HUES64 (cell line): ENCODE data around the gene ELMOD3.
"Not testable (repeated sequence)": the region's sequence is repeated elsewhere in the genome, so short reads cannot be mapped to it uniquely, and the experiment has no call there.

Source experiments
- H3K27ac ChIP-seq: 2 replicates; pipeline ENCODE4 v1.7.0; 2013; ENCODE audit warnings: low read depth, low read length, inconsistent platforms
- H3K27me3 ChIP-seq: 2 replicates; pipeline ENCODE4 v1.6.1; 2013; ENCODE audit warnings: mild to moderate bottlenecking, low read length; ENCODE audit not compliant: insufficient read depth
- H3K36me3 ChIP-seq: 2 replicates; pipeline ENCODE4 v1.6.1; 2013; ENCODE audit warnings: mild to moderate bottlenecking, low read length; ENCODE audit not compliant: insufficient read depth
- H3K4me1 ChIP-seq: 2 replicates; pipeline ENCODE4 v1.6.1; 2013; ENCODE audit warnings: mild to moderate bottlenecking, low read length, moderate library complexity; ENCODE audit not compliant: insufficient read depth
- H3K4me3 ChIP-seq: 2 replicates; pipeline ENCODE4 v1.5.1; 2013; ENCODE audit warnings: mild to moderate bottlenecking, low read length, moderate library complexity
- H3K9ac ChIP-seq: 2 replicates; pipeline ENCODE4 v1.6.1; 2013; ENCODE audit warnings: mild to moderate bottlenecking, low read depth, low read length
- H3K9me3 ChIP-seq: 2 replicates; pipeline ENCODE4 v1.6.1; 2013; ENCODE audit warnings: low read depth, low read length; ENCODE audit not compliant: insufficient read depth
- WGBS: fragments of 150-250, 120-280 bp; methylation state at CpG from one replicate; pipeline ENCODE4 v1.1.7; 2013; ENCODE audit warnings: missing lambda C conversion rate; 5-methylcytosine and 5-hydroxymethylcytosine counted together

Gene ELMOD3

DNA sequence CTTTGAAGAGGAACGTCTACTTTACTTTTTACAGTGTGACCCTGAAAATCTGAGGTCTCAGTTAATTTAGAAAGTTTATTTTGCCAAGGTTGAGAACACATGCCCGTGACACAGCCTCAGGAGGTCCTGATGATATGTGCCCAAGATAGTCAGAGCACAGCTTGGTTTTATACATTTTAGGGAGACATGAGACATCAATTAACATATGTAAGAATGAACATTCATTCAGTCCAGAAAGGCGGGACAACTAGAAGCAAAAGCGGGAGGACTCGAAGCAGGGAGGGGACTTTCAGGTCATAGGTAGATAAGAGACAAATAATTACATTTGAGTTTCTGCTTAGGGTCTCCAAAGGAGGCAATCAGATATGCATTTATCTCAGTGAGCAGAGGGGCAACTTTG is 23.7 kb downstream of the ELMOD3 start:
- Histone ChIP-seq H3K36me3 (peaks cover 16% of the 10 kb centered on the region), H3K4me3 (no peak overlapping the region), H3K27me3 (no peaks in the 10 kb centered on the region), H3K27ac (no peak overlapping the region), H3K9me3 (peaks cover 17% of the 10 kb centered on the region), H3K4me1 (no peaks in the 10 kb centered on the region), H3K9ac (no peak overlapping the region)
- 98% methylated on average over 5 of the region's 5 CpGs for WGBS

DNA sequence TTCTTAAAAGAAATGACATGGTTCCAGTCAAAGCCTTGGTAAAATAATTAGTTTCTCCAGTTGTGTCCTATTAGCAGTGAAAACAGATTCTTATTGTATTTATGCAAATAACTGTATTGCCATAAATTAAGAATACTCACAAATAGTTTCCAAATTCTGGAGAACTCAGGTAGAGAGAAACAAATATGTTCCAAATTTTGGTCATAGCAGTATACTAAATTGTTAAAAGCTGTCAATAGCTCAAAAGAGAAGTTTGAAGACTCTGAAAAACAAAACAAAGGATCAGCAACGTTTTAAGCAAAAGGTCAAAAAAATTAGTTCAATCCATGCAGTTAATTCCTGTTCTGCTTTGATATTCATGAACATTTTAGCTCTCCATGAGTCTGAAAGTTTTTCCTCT is 25.5 kb downstream of the ELMOD3 start:
- Histone ChIP-seq H3K27me3 (no peaks in the 10 kb centered on the region), H3K9ac (no peak overlapping the region), H3K4me1 (no peaks in the 10 kb centered on the region), H3K9me3 (peaks cover 17% of the 10 kb centered on the region), H3K27ac (no peak overlapping the region), H3K36me3 (peaks cover 16% of the 10 kb centered on the region), H3K4me3 (no peak overlapping the region)
- WGBS = 88% methylated on average over 1 of the region's 1 CpG

DNA sequence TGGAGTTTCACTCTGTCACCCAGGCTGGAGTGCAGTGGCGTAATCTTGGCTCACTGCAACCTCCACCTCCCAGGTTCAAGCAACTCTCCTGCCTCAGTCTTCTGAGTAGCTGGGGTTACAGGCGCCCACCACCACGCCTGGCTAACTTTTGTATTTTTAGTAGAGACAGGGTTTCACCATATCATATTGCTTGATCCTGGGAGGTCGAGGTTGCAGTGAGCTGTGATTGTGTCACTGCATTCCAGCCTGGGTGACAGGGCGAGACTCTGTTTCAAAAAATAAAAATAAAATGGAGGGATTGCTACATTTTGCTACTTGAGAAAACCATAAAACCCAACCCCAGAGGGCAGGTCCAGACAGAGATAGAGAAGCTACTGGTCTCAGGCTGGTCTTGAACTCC is 28.6 kb downstream of the ELMOD3 start:
- H3K9me3 ChIP-seq = peaks cover 17% of the 10 kb centered on the region
- H3K36me3 ChIP-seq = peaks cover 19% of the 10 kb centered on the region
- H3K27ac ChIP-seq, H3K27me3 ChIP-seq, H3K9ac ChIP-seq, H3K4me3 ChIP-seq, H3K4me1 ChIP-seq: not testable (repeated sequence)
- WGBS = 94% methylated on average over 5 of the region's 5 CpGs

GRCh38 chr2:85383850-85384249 is 29.3 kb downstream of the ELMOD3 start:
- H3K9ac ChIP-seq = no peak overlapping the region
- WGBS = 69% methylated on average over 4 of the region's 4 CpGs
- H3K4me3 ChIP-seq = no peak overlapping the region
- peaks cover 4% of the 10 kb centered on the region; the same call in 1 of the 2 replicates for H3K4me1 ChIP-seq
- H3K27me3 ChIP-seq = no peaks in the 10 kb centered on the region
- H3K27ac ChIP-seq = no peak overlapping the region
- peaks cover 19% of the 10 kb centered on the region for H3K36me3 ChIP-seq
- H3K9me3 ChIP-seq = peaks cover 17% of the 10 kb centered on the region

DNA sequence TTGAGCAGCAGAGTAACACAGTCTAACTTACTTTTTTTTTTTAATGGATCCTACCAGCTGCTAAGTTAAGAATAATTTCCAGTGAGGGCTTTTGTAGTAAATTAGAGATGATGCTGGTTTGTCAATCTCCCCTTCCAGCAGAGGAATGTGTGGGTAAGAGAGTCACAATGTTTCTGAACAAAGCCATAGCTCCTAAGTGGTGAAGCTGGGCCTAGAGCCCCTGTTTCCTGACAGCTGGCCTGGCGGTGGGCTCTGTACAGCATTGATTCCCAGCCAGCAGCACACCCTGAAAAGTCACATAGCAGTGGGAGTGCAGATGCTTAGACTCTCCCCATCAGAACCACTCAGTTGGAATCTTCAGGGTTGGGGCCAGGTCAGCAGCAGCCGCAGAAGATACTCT is 31.2 kb downstream of the ELMOD3 start:
- H3K9me3 ChIP-seq = peaks cover 4% of the 10 kb centered on the region
- no peak overlapping the region for H3K9ac ChIP-seq
- no peaks in the 10 kb centered on the region for H3K27me3 ChIP-seq
- H3K4me3 ChIP-seq = no peak overlapping the region
- peaks cover 8% of the 10 kb centered on the region; the same call in 1 of the 2 replicates for H3K36me3 ChIP-seq
- H3K27ac ChIP-seq = no peak overlapping the region
- H3K4me1 ChIP-seq = peaks cover 4% of the 10 kb centered on the region; the same call in 1 of the 2 replicates
- 92% methylated on average over 2 of the region's 2 CpGs for WGBS

DNA sequence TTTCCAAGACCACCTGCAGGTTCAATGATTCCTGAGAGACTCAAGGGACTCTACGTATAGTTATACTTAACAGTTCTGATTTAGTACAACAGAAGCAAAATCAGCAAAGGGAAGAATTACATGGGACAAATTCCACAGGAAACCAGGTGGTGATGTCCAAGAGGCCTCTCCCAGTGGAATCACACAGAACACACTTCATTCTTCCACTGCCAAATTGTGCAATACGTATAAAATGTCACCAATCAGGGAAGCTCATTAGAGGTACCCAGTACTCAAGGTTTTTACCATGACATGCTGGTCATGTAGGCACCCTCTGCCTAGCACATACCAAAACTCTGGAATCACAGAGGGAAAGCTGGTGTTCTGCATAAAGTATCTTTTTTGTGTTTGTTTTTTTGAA is 33.2 kb downstream of the ELMOD3 start:
- Histone ChIP-seq H3K9ac (no peak overlapping the region), H3K36me3 (0 out of 2 replicates have a peak, but pooled peaks cover 3% of the 10 kb centered on the region)
- WGBS = 94% methylated on average over 2 of the region's 2 CpGs

GRCh38 chr2:85388878-85389538 is 34.4 kb downstream of the ELMOD3 start:
- Histone ChIP-seq H3K9me3 (no peaks in the 10 kb centered on the region), H3K27ac (no peak overlapping the region), H3K4me1 (peaks cover 8% of the 10 kb centered on the region; the same call in 1 of the 2 replicates), H3K4me3 (no peak overlapping the region), H3K9ac (no peak overlapping the region), H3K36me3 (0 out of 2 replicates have a peak, but pooled peaks cover 3% of the 10 kb centered on the region), H3K27me3 (no peaks in the 10 kb centered on the region)
- 91% methylated on average over 9 of the region's 9 CpGs for WGBS

More for the DNA sequence above, 33.2 kb downstream of the ELMOD3 start:
- H3K27me3 ChIP-seq = no peaks in the 10 kb centered on the region
- H3K4me1 ChIP-seq = peaks cover 8% of the 10 kb centered on the region; the same call in 1 of the 2 replicates
- no peak overlapping the region for H3K27ac ChIP-seq
- no peak overlapping the region for H3K4me3 ChIP-seq
- H3K9me3 ChIP-seq = no peaks in the 10 kb centered on the region

DNA sequence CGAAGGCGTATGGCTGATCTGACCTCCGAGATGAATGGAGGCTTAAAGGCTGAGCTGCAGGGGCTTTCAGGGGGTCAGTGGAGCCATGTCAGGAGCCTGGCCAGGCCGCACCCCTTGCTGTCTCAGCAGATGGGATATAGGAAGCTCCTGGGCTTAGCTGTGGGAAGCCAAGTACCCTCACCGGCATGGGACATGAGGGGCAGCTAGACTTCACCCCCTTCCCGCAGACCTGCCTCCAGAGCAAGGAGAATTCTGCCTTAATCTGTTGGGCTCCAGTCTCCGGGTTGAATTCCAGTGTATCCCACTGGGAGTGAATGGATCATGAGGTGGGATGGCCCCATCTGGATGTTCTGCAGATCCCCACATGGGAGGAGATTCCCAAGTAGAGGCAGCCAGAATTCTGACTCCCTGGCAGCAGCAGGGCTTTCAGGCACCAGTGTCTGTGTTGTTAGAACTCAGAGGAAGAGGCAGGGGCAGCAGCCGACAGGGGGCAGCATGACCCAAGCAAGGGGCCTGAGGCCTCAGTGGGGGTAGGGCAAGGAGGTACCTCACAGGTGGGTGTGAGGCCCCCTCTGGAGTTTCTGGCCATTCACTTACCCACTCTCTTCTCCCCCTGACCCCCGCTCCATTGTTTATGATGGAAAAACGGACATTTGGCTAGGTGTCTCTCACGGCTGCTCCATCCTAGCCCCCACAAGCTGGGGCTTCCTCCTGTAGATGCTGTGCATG is 36.5 kb downstream of the ELMOD3 start:
- no peak overlapping the region for H3K9ac ChIP-seq

GRCh38 chr2:85393836-85394235 is 39.3 kb downstream of the ELMOD3 start:
- Histone ChIP-seq H3K36me3 (peaks cover under 1% of the 10 kb centered on the region; the same call in 1 of the 2 replicates), H3K9ac (no peak overlapping the region), H3K27me3 (no peaks in the 10 kb centered on the region), H3K9me3 (no peaks in the 10 kb centered on the region), H3K4me1 (peaks cover 4% of the 10 kb centered on the region; the same call in 1 of the 2 replicates), H3K4me3 (no peak overlapping the region), H3K27ac (no peak overlapping the region)
- WGBS = 94% methylated on average over 4 of the region's 4 CpGs

More for the DNA sequence above, 36.5 kb downstream of the ELMOD3 start:
- H3K27me3 ChIP-seq = no peaks in the 10 kb centered on the region
- H3K4me3 ChIP-seq = no peak overlapping the region
- H3K4me1 ChIP-seq = peaks cover 4% of the 10 kb centered on the region; the same call in 1 of the 2 replicates
- no peak overlapping the region for H3K27ac ChIP-seq
- WGBS = 79% methylated on average over 11 of the region's 11 CpGs
- H3K36me3 ChIP-seq = peaks cover 3% of the 10 kb centered on the region; the same call in 1 of the 2 replicates
- H3K9me3 ChIP-seq = no peaks in the 10 kb centered on the region

DNA sequence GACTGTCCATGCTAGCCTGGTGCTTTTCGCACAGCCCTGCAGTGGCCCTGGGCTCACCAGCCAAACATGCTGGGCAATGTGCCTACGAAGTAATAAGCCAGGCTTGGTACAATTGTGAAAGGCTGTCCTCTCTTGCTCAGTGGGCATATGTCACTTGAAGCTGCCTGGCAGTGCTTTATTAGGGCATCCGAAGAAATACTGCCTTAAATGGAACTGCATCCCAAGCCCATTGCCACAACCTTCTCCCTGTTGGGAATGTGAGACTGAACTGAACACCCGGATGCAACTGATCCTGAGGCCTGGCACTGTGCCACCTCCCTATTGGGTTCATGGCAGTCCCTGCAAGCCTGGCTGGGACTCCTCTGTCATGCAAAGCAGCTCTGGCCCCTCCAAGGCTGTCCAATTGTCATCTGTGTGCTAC is 39.7 kb downstream of the ELMOD3 start:
- Histone ChIP-seq H3K36me3 (peaks cover 5% of the 10 kb centered on the region; the same call in 1 of the 2 replicates), H3K27ac (no peak overlapping the region), H3K9me3 (no peaks in the 10 kb centered on the region), H3K4me3 (no peak overlapping the region), H3K9ac (no peak overlapping the region), H3K4me1 (peaks cover 4% of the 10 kb centered on the region; the same call in 1 of the 2 replicates), H3K27me3 (no peaks in the 10 kb centered on the region)
- 93% methylated on average over 4 of the region's 4 CpGs for WGBS

GRCh38 chr2:85394976-85395375 is 40.4 kb downstream of the ELMOD3 start:
- no peaks in the 10 kb centered on the region for H3K9me3 ChIP-seq
- no peaks in the 10 kb centered on the region for H3K27me3 ChIP-seq
- H3K9ac ChIP-seq = no peak overlapping the region
- no peak overlapping the region for H3K4me3 ChIP-seq
- WGBS = 93% methylated on average over 6 of the region's 6 CpGs
- no peak overlapping the region for H3K27ac ChIP-seq
- peaks cover 4% of the 10 kb centered on the region; the same call in 1 of the 2 replicates for H3K4me1 ChIP-seq
- H3K36me3 ChIP-seq = peaks cover 7% of the 10 kb centered on the region; the same call in 1 of the 2 replicates
